Measurements from ENCODE around the gene PRKCG.

The PRKCG gene

DNA sequence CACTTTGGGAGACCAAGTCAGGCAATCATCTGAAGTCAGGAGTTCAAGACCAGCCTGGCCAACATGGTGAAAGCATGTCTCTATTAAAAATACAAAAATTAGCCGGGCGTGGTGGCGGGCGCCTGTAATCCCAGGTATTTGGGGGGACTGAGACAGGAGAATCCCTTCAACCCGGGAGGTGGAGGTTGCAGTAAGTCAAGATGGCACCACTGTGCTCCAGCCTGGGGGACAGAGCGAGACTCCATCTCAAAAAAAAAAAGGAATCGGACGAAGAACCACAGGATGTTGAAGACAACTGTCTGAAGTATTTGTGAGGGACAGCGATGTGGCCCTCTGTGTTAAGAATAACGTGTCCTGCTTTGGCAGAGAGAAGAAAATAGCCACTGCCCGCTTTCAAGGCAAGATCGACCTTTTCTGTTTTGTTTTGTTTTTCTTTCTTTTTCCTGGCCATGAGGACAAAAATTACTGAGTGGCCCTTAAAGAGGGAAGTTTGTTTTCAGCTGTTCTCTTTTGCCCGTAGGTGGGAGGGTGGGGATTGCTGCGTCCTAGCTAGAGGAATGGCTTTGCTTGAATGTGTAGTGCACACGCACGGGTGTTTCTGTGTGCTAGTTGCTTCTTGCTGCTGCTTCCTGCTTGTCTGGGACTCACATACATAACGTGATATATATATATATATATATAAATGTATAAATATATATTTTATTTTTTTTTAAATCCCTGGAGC, 6.2 kb upstream of the PRKCG start:
- no peak for DNase-seq (ENCODE audit: low read depth)
- TF ChIP-seq, protein P1, sequence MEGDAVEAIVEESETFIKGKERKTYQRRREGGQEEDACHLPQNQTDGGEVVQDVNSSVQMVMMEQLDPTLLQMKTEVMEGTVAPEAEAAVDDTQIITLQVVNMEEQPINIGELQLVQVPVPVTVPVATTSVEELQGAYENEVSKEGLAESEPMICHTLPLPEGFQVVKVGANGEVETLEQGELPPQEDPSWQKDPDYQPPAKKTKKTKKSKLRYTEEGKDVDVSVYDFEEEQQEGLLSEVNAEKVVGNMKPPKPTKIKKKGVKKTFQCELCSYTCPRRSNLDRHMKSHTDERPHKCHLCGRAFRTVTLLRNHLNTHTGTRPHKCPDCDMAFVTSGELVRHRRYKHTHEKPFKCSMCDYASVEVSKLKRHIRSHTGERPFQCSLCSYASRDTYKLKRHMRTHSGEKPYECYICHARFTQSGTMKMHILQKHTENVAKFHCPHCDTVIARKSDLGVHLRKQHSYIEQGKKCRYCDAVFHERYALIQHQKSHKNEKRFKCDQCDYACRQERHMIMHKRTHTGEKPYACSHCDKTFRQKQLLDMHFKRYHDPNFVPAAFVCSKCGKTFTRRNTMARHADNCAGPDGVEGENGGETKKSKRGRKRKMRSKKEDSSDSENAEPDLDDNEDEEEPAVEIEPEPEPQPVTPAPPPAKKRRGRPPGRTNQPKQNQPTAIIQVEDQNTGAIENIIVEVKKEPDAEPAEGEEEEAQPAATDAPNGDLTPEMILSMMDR (IDR thresholded peaks at IDR 0.05; ENCODE audit: insufficient read depth, low read depth, low read length, missing control alignments) = no peak
- no peak overlapping the region for H3K4me3 ChIP-seq (ENCODE audit: low read depth, low read length)

DNA sequence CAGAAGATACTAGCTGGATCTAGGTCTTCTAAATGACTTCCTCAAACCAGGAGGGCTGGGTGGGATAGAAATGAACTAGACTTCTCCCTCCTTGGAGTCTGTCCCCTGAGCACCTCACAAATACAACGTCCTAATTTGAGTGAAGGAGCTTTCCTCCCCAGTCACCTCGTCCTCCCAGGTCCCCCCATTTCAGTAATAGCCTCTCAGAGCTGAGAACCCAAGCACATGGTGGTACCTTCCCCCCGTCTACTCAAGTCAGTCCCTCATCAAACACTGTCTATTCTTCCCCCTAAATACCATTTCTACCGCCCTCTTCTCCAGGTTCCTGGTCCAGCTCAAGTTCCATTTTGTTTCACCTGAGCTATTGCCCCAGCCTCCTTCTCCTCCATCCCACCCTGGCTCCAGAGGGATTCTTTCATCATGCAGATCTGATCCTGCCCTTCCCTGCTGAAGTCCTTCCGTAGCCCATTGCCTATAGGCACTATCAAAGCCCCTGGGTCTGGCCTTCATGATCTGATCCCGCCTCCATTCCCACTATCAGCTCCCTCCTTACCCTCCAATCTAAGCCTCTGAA, 5.3 kb upstream of the PRKCG start:
- DNase-seq (ENCODE audit: low read depth) = no peak
- TF ChIP-seq, protein P1 (IDR thresholded peaks at IDR 0.05; ENCODE audit: insufficient read depth, low read depth, low read length, missing control alignments) = no peak
- H3K4me3 ChIP-seq (ENCODE audit: low read depth, low read length) = no peak overlapping the region

DNA sequence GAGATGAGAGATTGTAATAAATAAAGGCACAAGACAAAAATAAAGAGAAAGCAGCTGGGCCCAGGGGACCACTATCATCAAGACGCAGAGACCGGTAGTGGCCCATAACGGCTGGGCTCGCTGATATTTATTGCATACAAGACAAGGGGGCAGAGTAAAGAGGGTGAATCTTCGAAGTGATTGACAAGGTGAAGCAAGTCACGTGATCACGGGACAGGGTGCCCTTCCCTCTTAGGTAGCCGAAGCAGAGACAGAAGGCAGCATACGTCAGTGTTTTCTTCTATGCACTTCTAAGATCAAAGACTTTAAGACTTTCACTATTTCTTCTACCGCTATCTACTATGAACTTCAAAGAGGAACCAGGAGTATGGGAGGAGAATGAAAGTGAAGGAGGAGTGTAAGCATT, 4.6 kb upstream of the PRKCG start:
- H3K4me3 ChIP-seq (ENCODE audit: low read depth, low read length) = no peak overlapping the region
- TF ChIP-seq, protein P1 (IDR thresholded peaks at IDR 0.05; ENCODE audit: insufficient read depth, low read depth, low read length, missing control alignments) = no peak
- no peak for DNase-seq (ENCODE audit: low read depth)

DNA sequence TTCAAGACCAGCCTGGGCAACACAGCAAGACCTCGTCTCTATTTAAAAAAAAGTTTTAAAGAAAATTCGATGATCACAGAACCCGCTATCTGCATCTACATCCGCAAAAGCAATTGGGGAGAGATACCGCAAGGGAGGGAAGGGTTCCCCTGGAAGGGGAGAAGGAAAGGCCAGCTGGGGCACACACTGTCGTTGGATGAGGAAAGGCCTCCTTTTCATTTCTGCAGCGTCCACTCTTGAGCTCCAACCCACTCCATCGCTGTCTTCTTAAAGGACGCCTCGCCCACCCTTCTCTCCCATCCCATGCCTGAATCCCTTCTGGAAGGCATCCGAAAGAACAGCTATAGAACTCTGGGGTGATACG, 3.2 kb upstream of the PRKCG start:
- DNase-seq (ENCODE audit: low read depth) = no peak
- no peak overlapping the region for H3K4me3 ChIP-seq (ENCODE audit: low read depth, low read length)
- TF ChIP-seq, protein P1 (IDR thresholded peaks at IDR 0.05; ENCODE audit: insufficient read depth, low read depth, low read length, missing control alignments) = no peak

DNA sequence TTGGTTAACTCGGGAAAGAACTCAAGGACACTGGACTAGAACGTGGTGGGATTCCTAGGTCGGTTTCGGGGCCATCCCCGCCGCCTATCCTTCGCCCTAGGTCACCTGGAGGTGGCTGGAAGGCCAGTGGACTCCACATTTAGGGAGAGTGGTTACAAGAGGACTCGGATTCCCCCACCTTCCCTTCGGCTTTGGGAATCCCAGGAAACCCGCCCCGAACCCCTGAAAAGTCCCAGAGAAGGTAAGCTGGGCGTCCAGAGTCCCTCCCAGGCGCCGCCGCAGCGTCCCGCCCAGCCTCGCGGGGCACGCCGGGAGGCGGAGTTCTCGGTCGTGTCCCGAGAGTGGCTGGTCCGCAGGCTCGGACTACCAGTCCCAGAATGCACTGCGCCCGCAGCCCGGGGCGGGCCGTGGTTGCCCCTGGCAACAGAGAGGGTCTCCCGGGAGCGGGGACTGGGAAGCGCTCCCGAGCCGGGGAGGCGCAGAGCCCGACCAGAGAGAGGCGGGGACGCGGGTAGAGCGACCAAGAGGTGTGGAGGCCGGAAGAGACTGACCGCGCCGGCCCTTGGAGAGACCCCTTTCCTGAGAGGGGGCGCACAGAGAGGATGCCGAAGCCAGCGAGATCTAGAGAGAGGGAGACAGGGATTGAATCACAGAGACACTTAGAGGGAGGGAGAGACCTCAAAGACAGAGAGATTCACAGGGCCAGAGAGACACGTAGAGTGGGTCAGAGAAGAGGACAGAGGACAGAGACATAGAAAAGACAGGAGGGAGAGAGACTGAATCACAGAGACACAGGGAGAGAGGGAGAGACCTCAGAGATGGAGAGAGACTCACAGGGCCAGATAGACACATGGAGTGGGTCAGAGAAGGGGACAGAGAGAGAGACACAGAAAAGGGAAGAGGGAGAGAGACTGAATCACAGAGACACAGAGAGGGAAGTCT, 2.6 kb upstream of the PRKCG start:
- no peak overlapping the region for H3K4me3 ChIP-seq (ENCODE audit: low read depth, low read length)
- TF ChIP-seq, protein P1 (IDR thresholded peaks at IDR 0.05; ENCODE audit: insufficient read depth, low read depth, low read length, missing control alignments) = no peak
- DNase-seq (ENCODE audit: low read depth) = no peak

DNA sequence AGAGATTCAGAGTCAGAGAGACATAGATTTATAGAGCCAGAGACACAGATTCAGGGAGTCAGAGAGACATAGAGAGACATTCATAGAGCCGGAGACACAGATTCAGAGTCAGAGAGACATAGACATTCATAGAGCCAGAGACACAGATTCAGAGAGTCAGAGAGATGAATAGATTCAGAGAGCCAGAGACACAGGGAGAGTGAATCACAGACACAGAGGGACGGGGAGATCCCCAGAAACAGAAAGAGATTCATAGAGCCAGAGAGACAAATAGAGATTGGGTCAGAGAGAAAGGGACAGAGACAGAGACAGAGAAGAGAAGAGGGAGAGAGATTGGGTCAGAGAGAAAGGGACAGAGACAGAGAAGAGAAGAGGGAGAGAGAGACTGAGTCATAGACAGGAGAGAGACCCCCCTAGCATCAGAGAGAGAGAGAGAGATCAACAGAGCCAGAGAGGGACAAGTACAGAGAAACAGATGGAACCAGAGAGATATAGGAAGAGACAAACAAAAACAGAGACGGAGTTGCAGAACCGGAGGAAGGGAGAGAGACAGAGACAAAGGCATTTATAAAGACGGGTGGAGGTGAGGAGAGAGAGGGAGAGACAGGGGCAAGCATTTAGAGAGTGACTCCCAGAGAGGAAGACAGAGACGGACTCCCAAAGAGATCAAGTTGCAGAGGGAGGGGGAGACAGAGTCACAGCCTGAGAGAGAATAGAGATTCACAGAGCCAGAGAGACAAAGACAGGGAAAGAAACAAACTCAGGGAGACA, 1.1 kb upstream of the PRKCG start:
- TF ChIP-seq, protein P1 (IDR thresholded peaks at IDR 0.05; ENCODE audit: insufficient read depth, low read depth, low read length, missing control alignments) = no peak
- no peak for DNase-seq (ENCODE audit: low read depth)
- no peak overlapping the region for H3K4me3 ChIP-seq (ENCODE audit: low read depth, low read length)
